ENCODE data around the gene MEIS3.
A peak's percentile ranks its signal among the peaks of the same experiment; 100 is the strongest.

MEIS3 gene

DNA sequence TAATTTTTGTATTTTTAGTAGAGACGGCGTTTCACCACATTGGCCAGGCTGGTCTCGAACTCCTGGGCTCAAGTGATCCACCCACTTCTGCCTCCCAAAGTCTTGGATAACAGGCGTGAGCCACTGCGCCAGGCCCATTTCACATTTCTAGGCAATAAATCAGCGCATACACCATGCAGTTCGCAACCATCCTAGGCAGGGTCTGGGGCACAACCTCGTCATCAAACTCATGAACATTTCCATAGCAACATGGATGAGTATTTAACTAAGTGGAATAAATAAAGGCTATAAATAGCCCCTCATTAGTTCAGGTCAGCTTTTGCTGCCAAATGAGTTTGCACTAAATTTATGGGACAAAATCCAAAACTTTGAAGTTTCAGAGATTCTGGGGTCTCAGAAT, 8.2 kb downstream of the MEIS3 start:
- WGBS, 2 donors (ENCODE audit: extremely low coverage in 2 of 2, insufficient read length in 2 of 2, insufficient replicate concordance in 1 of 2), result no CpG with 5 or more reads among the region's 8 CpGs
- no peak overlapping the region for H2BK120ac ChIP-seq (ENCODE audit: low read depth, low read length)
- peaks cover 0 to 5% of the 10 kb centered on the region in 2 donors for H3K9me3 ChIP-seq (replicated peaks in 1 of 2; ENCODE audit: control insufficient read depth in 2 of 2, insufficient read depth in 1 of 2, low read depth in 1 of 2, low read length in 2 of 2)
- H3K4me1 ChIP-seq (ENCODE audit: control insufficient read depth in 2 of 2, insufficient read depth in 1 of 2, low read depth in 1 of 2, low read length in 2 of 2), result no peaks in the 10 kb centered on the region
- no peak overlapping the region for H4K91ac ChIP-seq (ENCODE audit: low read depth, low read length, poor library complexity)
- no peak for DNase-seq (ENCODE audit: low spot score)
- no peaks in the 10 kb centered on the region for H3K79me1 ChIP-seq (ENCODE audit: low read depth, low read length)
- no peak overlapping the region for H2BK12ac ChIP-seq (ENCODE audit: low read length)
- H4K8ac ChIP-seq (ENCODE audit: low read depth, low read length), result no peak overlapping the region
- no peaks in the 10 kb centered on the region for H3K27me3 ChIP-seq (ENCODE audit: control insufficient read depth in 3 of 3, insufficient read depth in 3 of 3, low read depth in 1 of 3, low read length in 3 of 3)
- H3K23ac ChIP-seq (ENCODE audit: low read depth, low read length, poor library complexity), result no peak overlapping the region
- no peak overlapping the region for H2AFZ ChIP-seq (ENCODE audit: low read length)
- no peak overlapping the region for H2BK15ac ChIP-seq (ENCODE audit: low read length)
- H3K4me2 ChIP-seq (ENCODE audit: insufficient read depth, low read length, poor library complexity, severe bottlenecking), result no peak overlapping the region
- H3K9ac ChIP-seq (ENCODE audit: low read depth, low read length, poor library complexity), result no peak overlapping the region
- no peak overlapping the region for H3K27ac ChIP-seq (replicated peaks; ENCODE audit: low read length)
- no peak overlapping the region for H2AK5ac ChIP-seq (ENCODE audit: low read depth, low read length)
- H3K18ac ChIP-seq (ENCODE audit: low read length), result no peak overlapping the region
- H3K36me3 ChIP-seq (replicated peaks in 1 of 2; ENCODE audit: control insufficient read depth in 2 of 2, insufficient read depth in 2 of 2, low read length in 2 of 2), result peaks cover 21 to 47% of the 10 kb centered on the region in 2 donors
- H3K4me3 ChIP-seq (ENCODE audit: low read length in 2 of 2), result no peak overlapping the region
- no peak overlapping the region for H3K4ac ChIP-seq (ENCODE audit: low read length)
- H2BK5ac ChIP-seq (ENCODE audit: low read length), result no peak overlapping the region
- no peak overlapping the region for H3K14ac ChIP-seq (ENCODE audit: low read length)

DNA sequence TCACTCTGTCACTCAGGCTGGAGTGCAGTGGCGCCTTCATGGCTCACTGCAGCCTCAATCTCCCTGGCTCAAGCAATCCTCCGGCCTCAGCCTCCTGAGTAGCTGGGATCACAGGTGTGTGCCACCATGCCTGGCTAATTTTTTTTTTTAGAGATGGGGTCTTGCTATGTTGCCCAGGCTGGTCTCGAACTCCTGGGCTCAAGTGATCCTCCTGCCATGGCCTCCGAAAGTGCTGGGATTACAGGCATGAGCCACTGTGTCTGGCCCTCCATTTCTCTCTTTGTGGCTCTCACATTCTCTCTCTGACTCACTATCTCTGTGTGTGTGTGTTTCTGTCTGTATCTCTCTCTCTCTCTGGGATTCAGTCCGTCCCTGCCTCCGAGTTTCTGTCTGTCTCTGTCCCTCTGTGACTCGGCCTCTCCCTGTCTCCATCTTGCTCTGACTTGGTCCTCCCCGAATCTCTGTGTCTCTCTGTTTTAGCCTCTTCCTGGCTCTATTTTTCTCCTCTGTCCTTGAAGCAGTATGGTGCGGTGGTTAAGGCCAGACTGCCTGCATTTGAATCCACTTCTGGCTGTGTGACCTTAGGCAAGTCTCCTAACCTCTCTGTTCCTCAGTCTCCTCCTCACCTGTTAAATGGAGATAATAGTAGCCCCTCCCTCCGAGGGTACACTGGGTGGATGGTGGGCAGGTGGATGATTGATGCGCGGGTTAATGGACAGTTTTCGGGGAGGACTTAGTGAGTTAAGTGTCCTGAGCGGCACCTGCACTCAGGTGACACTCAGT, 11.0 kb downstream of the MEIS3 start:
- Histone ChIP-seq H3K4me2 (ENCODE audit: insufficient read depth, low read length, poor library complexity, severe bottlenecking) (no peak overlapping the region), H2BK5ac (ENCODE audit: low read length) (no peak overlapping the region), H2BK12ac (ENCODE audit: low read length) (no peak overlapping the region), H3K4ac (ENCODE audit: low read length) (no peak overlapping the region), H2AFZ (ENCODE audit: low read length) (no peak overlapping the region), H2BK15ac (ENCODE audit: low read length) (no peak overlapping the region), H3K9me3 (replicated peaks in 1 of 2; ENCODE audit: control insufficient read depth in 2 of 2, insufficient read depth in 1 of 2, low read depth in 1 of 2, low read length in 2 of 2) (peaks cover 0 to 3% of the 10 kb centered on the region in 2 donors), H3K18ac (ENCODE audit: low read length) (no peak overlapping the region), H3K14ac (ENCODE audit: low read length) (peak overlapping the region; percentile 21), H3K27ac (replicated peaks; ENCODE audit: low read length) (no peak overlapping the region), H3K4me1 (ENCODE audit: control insufficient read depth in 2 of 2, insufficient read depth in 1 of 2, low read depth in 1 of 2, low read length in 2 of 2) (no peaks in the 10 kb centered on the region), H3K36me3 (replicated peaks in 1 of 2; ENCODE audit: control insufficient read depth in 2 of 2, insufficient read depth in 2 of 2, low read length in 2 of 2) (peaks cover 15 to 41% of the 10 kb centered on the region in 2 donors), H4K8ac (ENCODE audit: low read depth, low read length) (no peak overlapping the region), H2BK120ac (ENCODE audit: low read depth, low read length) (no peak overlapping the region), H3K4me3 (ENCODE audit: low read length in 2 of 2) (no peak overlapping the region), H3K9ac (ENCODE audit: low read depth, low read length, poor library complexity) (no peak overlapping the region), H3K79me1 (ENCODE audit: low read depth, low read length) (no peaks in the 10 kb centered on the region), H3K27me3 (ENCODE audit: control insufficient read depth in 3 of 3, insufficient read depth in 3 of 3, low read depth in 1 of 3, low read length in 3 of 3) (no peaks in the 10 kb centered on the region), H3K23ac (ENCODE audit: low read depth, low read length, poor library complexity) (no peak overlapping the region), H4K91ac (ENCODE audit: low read depth, low read length, poor library complexity) (no peak overlapping the region), H2AK5ac (ENCODE audit: low read depth, low read length) (no peak overlapping the region)
- WGBS, 2 donors (ENCODE audit: extremely low coverage in 2 of 2, insufficient read length in 2 of 2, insufficient replicate concordance in 1 of 2), result no CpG with 5 or more reads among the region's 14 CpGs
- no peak for DNase-seq (ENCODE audit: low spot score)

DNA sequence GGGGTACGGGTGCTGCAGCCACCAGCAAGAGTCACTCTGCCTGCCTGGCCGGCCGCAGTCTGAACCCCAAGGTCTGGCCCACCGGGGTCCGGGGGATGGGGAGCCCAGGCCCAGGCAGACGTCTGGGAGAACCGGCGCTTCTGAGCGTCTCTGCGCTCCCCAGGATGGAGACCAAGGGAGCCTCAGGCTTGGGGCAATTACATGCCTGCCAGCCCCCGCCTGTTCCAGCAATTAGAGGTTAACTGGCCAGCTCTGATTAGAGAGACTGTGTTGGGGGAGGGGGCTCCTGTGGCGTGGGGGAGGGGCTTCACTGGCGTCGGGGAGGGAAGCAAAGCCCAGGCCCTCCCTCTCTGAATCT, 11.9 kb downstream of the MEIS3 start:
- Histone ChIP-seq H4K8ac (ENCODE audit: low read depth, low read length) (no peak overlapping the region), H3K18ac (ENCODE audit: low read length) (no peak overlapping the region), H3K9ac (ENCODE audit: low read depth, low read length, poor library complexity) (no peak overlapping the region), H2BK15ac (ENCODE audit: low read length) (no peak overlapping the region), H3K36me3 (replicated peaks in 1 of 2; ENCODE audit: control insufficient read depth in 2 of 2, insufficient read depth in 2 of 2, low read length in 2 of 2) (peaks cover 14 to 35% of the 10 kb centered on the region in 2 donors), H3K23ac (ENCODE audit: low read depth, low read length, poor library complexity) (peak overlapping the region; percentile 80), H3K14ac (ENCODE audit: low read length) (no peak overlapping the region), H3K4me2 (ENCODE audit: insufficient read depth, low read length, poor library complexity, severe bottlenecking) (no peak overlapping the region), H3K4me1 (ENCODE audit: control insufficient read depth in 2 of 2, insufficient read depth in 1 of 2, low read depth in 1 of 2, low read length in 2 of 2) (no peaks in the 10 kb centered on the region), H3K27me3 (ENCODE audit: control insufficient read depth in 3 of 3, insufficient read depth in 3 of 3, low read depth in 1 of 3, low read length in 3 of 3) (no peaks in the 10 kb centered on the region), H2AFZ (ENCODE audit: low read length) (no peak overlapping the region), H2AK5ac (ENCODE audit: low read depth, low read length) (no peak overlapping the region), H3K79me1 (ENCODE audit: low read depth, low read length) (no peaks in the 10 kb centered on the region), H3K4me3 (ENCODE audit: low read length in 2 of 2) (no peak overlapping the region), H3K9me3 (replicated peaks in 1 of 2; ENCODE audit: control insufficient read depth in 2 of 2, insufficient read depth in 1 of 2, low read depth in 1 of 2, low read length in 2 of 2) (peaks cover 0 to 3% of the 10 kb centered on the region in 2 donors), H2BK5ac (ENCODE audit: low read length) (no peak overlapping the region), H2BK12ac (ENCODE audit: low read length) (no peak overlapping the region), H2BK120ac (ENCODE audit: low read depth, low read length) (no peak overlapping the region), H3K27ac (replicated peaks; ENCODE audit: low read length) (no peak overlapping the region), H3K4ac (ENCODE audit: low read length) (no peak overlapping the region), H4K91ac (ENCODE audit: low read depth, low read length, poor library complexity) (no peak overlapping the region)
- DNase-seq (ENCODE audit: low spot score), result no peak
- no CpG with 5 or more reads among the region's 14 CpGs for WGBS, 2 donors (ENCODE audit: extremely low coverage in 2 of 2, insufficient read length in 2 of 2, insufficient replicate concordance in 1 of 2)

DNA sequence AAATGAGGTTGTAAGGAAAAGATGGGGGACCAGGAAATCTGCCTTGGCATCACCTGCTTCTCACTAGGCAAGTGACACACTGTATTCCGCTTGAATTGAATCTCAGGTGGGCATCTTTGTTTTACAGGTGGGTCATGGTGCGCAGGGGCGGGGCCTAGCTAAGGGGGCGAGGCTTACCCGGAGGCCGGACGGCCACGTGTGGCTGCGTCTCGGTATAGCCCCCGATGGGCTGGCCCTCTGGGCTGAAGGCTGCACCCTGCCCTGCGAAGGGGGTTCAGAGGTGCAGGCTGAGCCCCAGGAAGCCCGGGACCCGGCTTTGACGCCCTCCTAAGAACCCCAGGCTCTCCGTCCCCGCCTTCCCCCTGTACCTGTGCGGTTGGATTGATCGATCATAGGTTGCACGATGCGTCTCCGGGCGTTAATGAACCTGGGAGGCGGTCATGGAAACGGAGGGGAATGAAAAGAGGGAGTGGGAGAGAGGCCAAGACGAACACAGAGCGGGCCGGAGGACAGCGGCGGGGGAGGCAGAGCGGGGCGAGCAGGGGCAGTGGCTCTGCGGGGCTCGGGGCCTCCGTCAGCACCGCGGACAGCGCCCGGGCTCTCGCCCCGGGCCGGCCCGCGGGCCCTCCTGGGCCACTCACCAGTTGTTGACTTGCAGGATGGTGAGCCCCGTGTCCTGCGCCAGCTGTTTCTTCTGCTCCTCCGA, 12.5 kb downstream of the MEIS3 start:
- DNase-seq (ENCODE audit: low spot score), result peak; percentile 65
- Histone ChIP-seq H3K4me3 (ENCODE audit: low read length in 2 of 2) (no peak overlapping the region), H2BK12ac (ENCODE audit: low read length) (peak overlapping the region; percentile 22), H3K9ac (ENCODE audit: low read depth, low read length, poor library complexity) (no peak overlapping the region), H2BK120ac (ENCODE audit: low read depth, low read length) (no peak overlapping the region), H2AK5ac (ENCODE audit: low read depth, low read length) (no peak overlapping the region), H4K91ac (ENCODE audit: low read depth, low read length, poor library complexity) (no peak overlapping the region), H3K14ac (ENCODE audit: low read length) (peak overlapping the region; percentile 21), H3K9me3 (replicated peaks in 1 of 2; ENCODE audit: control insufficient read depth in 2 of 2, insufficient read depth in 1 of 2, low read depth in 1 of 2, low read length in 2 of 2) (peaks cover 0 to 3% of the 10 kb centered on the region in 2 donors), H2BK15ac (ENCODE audit: low read length) (no peak overlapping the region), H2BK5ac (ENCODE audit: low read length) (peak overlapping the region; percentile 5), H2AFZ (ENCODE audit: low read length) (no peak overlapping the region), H3K4me1 (ENCODE audit: control insufficient read depth in 2 of 2, insufficient read depth in 1 of 2, low read depth in 1 of 2, low read length in 2 of 2) (no peaks in the 10 kb centered on the region), H4K8ac (ENCODE audit: low read depth, low read length) (no peak overlapping the region), H3K36me3 (replicated peaks in 1 of 2; ENCODE audit: control insufficient read depth in 2 of 2, insufficient read depth in 2 of 2, low read length in 2 of 2) (peaks cover 15 to 35% of the 10 kb centered on the region in 2 donors), H3K23ac (ENCODE audit: low read depth, low read length, poor library complexity) (peak overlapping the region; percentile 80), H3K18ac (ENCODE audit: low read length) (no peak overlapping the region), H3K4ac (ENCODE audit: low read length) (no peak overlapping the region), H3K27ac (replicated peaks; ENCODE audit: low read length) (no peak overlapping the region), H3K27me3 (ENCODE audit: control insufficient read depth in 3 of 3, insufficient read depth in 3 of 3, low read depth in 1 of 3, low read length in 3 of 3) (no peaks in the 10 kb centered on the region), H3K79me1 (ENCODE audit: low read depth, low read length) (no peaks in the 10 kb centered on the region), H3K4me2 (ENCODE audit: insufficient read depth, low read length, poor library complexity, severe bottlenecking) (no peak overlapping the region)
- whole genome bisulfite sequencing, 2 donors (ENCODE audit: extremely low coverage in 2 of 2, insufficient read length in 2 of 2, insufficient replicate concordance in 1 of 2), result no CpG with 5 or more reads among the region's 47 CpGs
